ENCODE measurements around the gene TST. TPM values are rescaled to one million over a fixed set of nuclear protein-coding genes. Genes with fewer than 3 reads are reported as not detected.

Gene TST
- total and polyA plus RNA-seq, 9 of the 15 experiments (the other 6 are each of a cell fraction or from before 2014, with no cell fraction given): 1.4 to 26.9 (median 12.4) TPM

GRCh38 chr22:37019309-37020191 lies at the start of gene TST, which contains the start of gene MPST (continued):
- TF ChIP-seq HES1 (IDR thresholded peaks at IDR 0.05; ENCODE audit: low read depth): no peak
- no peak for TF ChIP-seq TAL1 (IDR thresholded peaks at IDR 0.05)
- no peak for TF ChIP-seq RFX7 (CRISPR knock-in tag; IDR thresholded peaks at IDR 0.05)
- no peak for TF ChIP-seq HMBOX1 (IDR thresholded peaks at IDR 0.05)
- TF ChIP-seq ZBTB2 (IDR thresholded peaks at IDR 0.05): 0 out of 2 replicates have a peak, but pooled peaks have one; percentile 24
- peak; percentile 46; the same call in 1 of the 2 replicates for TF ChIP-seq POLR2AphosphoS5 (IDR thresholded peaks at IDR 0.05; ENCODE audit: control insufficient read depth, insufficient read depth, low read depth, low read length)
- no peak for TF ChIP-seq NFE2 (IDR thresholded peaks at IDR 0.05; ENCODE audit: low read depth)
- no peak for TF ChIP-seq SMARCA4 (IDR thresholded peaks at IDR 0.05)
- peak; percentile 60 for TF ChIP-seq TBP (optimal IDR thresholded peaks at IDR 0.05; ENCODE audit: low read depth, low read length)
- TF ChIP-seq RBFOX2 (IDR thresholded peaks at IDR 0.05; ENCODE audit: low read depth, low read length): peak; percentile 86
- TF ChIP-seq PATZ1 (CRISPR knock-in tag; IDR thresholded peaks at IDR 0.05; ENCODE audit: borderline replicate concordance): no peak
- peak; percentile 57 for TF ChIP-seq CCNT2 (IDR thresholded peaks at IDR 0.05; ENCODE audit: borderline replicate concordance, extremely low read depth, insufficient read length, low read depth, low read length)
- 0 out of 2 replicates have a peak, but pooled peaks have one; percentile 45 for TF ChIP-seq GATAD2A (IDR thresholded peaks at IDR 0.05)
- TF ChIP-seq CTBP1 (IDR thresholded peaks at IDR 0.05; ENCODE audit: borderline replicate concordance): peak; percentile 9; the same call in 1 of the 2 replicates

Data from K562 (cell line).